Measurements from ENCODE around the gene GOLGA6C.
"Not testable (repeated sequence)": the region's sequence is repeated elsewhere in the genome, so short reads cannot be mapped to it uniquely, and the experiment has no call there.

Gene GOLGA6C

GRCh38 chr15:75227663-75228280 is 30.4 kb upstream of the GOLGA6C start:
- no peak for DNase-seq (ENCODE audit: low read depth)

GRCh38 chr15:75228787-75229186 is 29.3 kb upstream of the GOLGA6C start:
- DNase-seq (ENCODE audit: low read depth), result no peak

- no peak for DNase-seq (ENCODE audit: low read depth)
These were observed 28.7 kb upstream of the GOLGA6C start for GRCh38 chr15:75229191-75230015.

- no peak for DNase-seq (ENCODE audit: low read depth)
These were observed 28.2 kb upstream of the GOLGA6C start for GRCh38 chr15:75230016-75230343.

GRCh38 chr15:75230551-75231371 is 27.4 kb upstream of the GOLGA6C start:
- no peak for DNase-seq (ENCODE audit: low read depth)

GRCh38 chr15:75231836-75232235 is 26.3 kb upstream of the GOLGA6C start:
- no peak for DNase-seq (ENCODE audit: low read depth)

- DNase-seq (ENCODE audit: low read depth), result no peak
These were observed 25.8 kb upstream of the GOLGA6C start for GRCh38 chr15:75232252-75232813.

- DNase-seq (ENCODE audit: low read depth), result no peak
These were observed 25.2 kb upstream of the GOLGA6C start for GRCh38 chr15:75232826-75233503.

- DNase-seq (ENCODE audit: low read depth), result no peak
These were observed 24.5 kb upstream of the GOLGA6C start for GRCh38 chr15:75233504-75234190.

GRCh38 chr15:75234191-75234810 is 23.8 kb upstream of the GOLGA6C start:
- DNase-seq (ENCODE audit: low read depth), result no peak

- no peak for DNase-seq (ENCODE audit: low read depth)
These were observed 23.0 kb upstream of the GOLGA6C start for GRCh38 chr15:75235051-75235673.

- no peak for DNase-seq (ENCODE audit: low read depth)
These were observed 22.1 kb upstream of the GOLGA6C start for GRCh38 chr15:75235760-75236729.

- DNase-seq (ENCODE audit: low read depth), result no peak
These were observed 20.7 kb upstream of the GOLGA6C start for GRCh38 chr15:75237316-75237982.

- DNase-seq (ENCODE audit: low read depth), result no peak
These were observed 20.0 kb upstream of the GOLGA6C start for GRCh38 chr15:75238150-75238549.

GRCh38 chr15:75245741-75246140 is 12.4 kb upstream of the GOLGA6C start:
- not testable (repeated sequence) for DNase-seq (ENCODE audit: low read depth)

GRCh38 chr15:75248991-75249390 is 9.1 kb upstream of the GOLGA6C start:
- not testable (repeated sequence) for DNase-seq (ENCODE audit: low read depth)

GRCh38 chr15:75249726-75250125 is 8.4 kb upstream of the GOLGA6C start:
- DNase-seq (ENCODE audit: low read depth), result no peak

- not testable (repeated sequence) for DNase-seq (ENCODE audit: low read depth)
These were observed 6.8 kb upstream of the GOLGA6C start for GRCh38 chr15:75251343-75251742.

GRCh38 chr15:75252285-75252684 is 5.8 kb upstream of the GOLGA6C start:
- DNase-seq (ENCODE audit: low read depth), result not testable (repeated sequence)

Data from activated T-helper 1 cell treated with Interleukin-2 at 50 U/mL for 16 hours (primary cell).